Upper lobe of left lung (tissue), 4 donors: ENCODE data around the gene BOD1.

Source experiments
- CTCF ChIP-seq, 6 experiments: fragments of 450-650 bp in 4 of 6; fragments of 200-600 bp in 2 of 6; sonication (generic) in 2 of 6; IDR thresholded peaks; one replicate each; pipeline ENCODE4 v1.5.1; 2016 to 2019; ENCODE audit warnings: antibody characterized with exemption in 6 of 6
- EP300 ChIP-seq, 4 donors: sonication (generic); formaldehyde crosslinking; IDR thresholded peaks; one replicate each; pipeline ENCODE4 v1.5.1; 2017; ENCODE audit warnings: antibody characterized with exemption in 4 of 4, control low read depth in 2 of 4
- POLR2A ChIP-seq, 4 donors: fragments of 450-650 bp; IDR thresholded peaks; one replicate each; pipeline ENCODE4 v1.5.1; 2016 to 2017; ENCODE audit warnings: antibody characterized with exemption in 4 of 4, mild to moderate bottlenecking in 2 of 4

GRCh38 chr5:173644673-173645436 is 28.4 kb upstream of the BOD1 start:
- TF ChIP-seq CTCF (IDR thresholded peaks at IDR 0.05) = no peak
- no peak for TF ChIP-seq POLR2A (IDR thresholded peaks at IDR 0.05)
- no peak for TF ChIP-seq EP300 (IDR thresholded peaks at IDR 0.05)
